Neuronal stem cell (in vitro differentiated cells): ENCODE results near the gene KRT23.

Experiments
- DNase-seq: peaks from one replicate; pipeline ENCODE4 v3.0.0-alpha.2; 2013; ENCODE audit warnings: low spot score
- H2AFZ ChIP-seq: one replicate; pipeline ENCODE4 v1.6.1; 2013; ENCODE audit warnings: mild to moderate bottlenecking, low read length, inconsistent platforms
- H2AK5ac ChIP-seq: 2 replicates; pipeline ENCODE4 v1.6.1; 2013; ENCODE audit warnings: low read depth, mild to moderate bottlenecking, inconsistent platforms, low read length, moderate library complexity, mixed read lengths
- H2BK120ac ChIP-seq: 2 replicates; pipeline ENCODE4 v1.6.1; 2013; ENCODE audit warnings: low read depth, mild to moderate bottlenecking, inconsistent platforms, low read length, moderate library complexity, mixed read lengths
- H2BK12ac ChIP-seq: one replicate; pipeline ENCODE4 v1.6.1; 2013; ENCODE audit warnings: low read length, inconsistent platforms
- H2BK15ac ChIP-seq: 2 replicates; pipeline ENCODE4 v1.6.1; 2013; ENCODE audit warnings: mild to moderate bottlenecking, low read length, inconsistent platforms, mixed read lengths
- H2BK5ac ChIP-seq: one replicate; pipeline ENCODE4 v1.6.1; 2013; ENCODE audit warnings: inconsistent platforms, mild to moderate bottlenecking, low read length, moderate library complexity
- H3K14ac ChIP-seq: one replicate; pipeline ENCODE4 v1.6.1; 2013; ENCODE audit warnings: low read length, inconsistent platforms
- H3K18ac ChIP-seq: 2 replicates; pipeline ENCODE4 v1.6.1; 2013; ENCODE audit warnings: low read length, inconsistent platforms
- H3K23ac ChIP-seq: 2 replicates; pipeline ENCODE4 v1.6.1; 2013; ENCODE audit warnings: low read depth, mild to moderate bottlenecking, mixed read lengths, low read length, inconsistent platforms; ENCODE audit not compliant: poor library complexity
- H3K27ac ChIP-seq: replicated peaks from 3 replicates; pipeline ENCODE4 v1.5.1; 2013; ENCODE audit warnings: low read length, inconsistent platforms
- H3K27me3 ChIP-seq, 3 experiments: 2 replicates each; pipeline ENCODE4 v1.6.1; 2013; ENCODE audit warnings: low read length in 3 of 3, mild to moderate bottlenecking in 2 of 3, inconsistent platforms in 1 of 3, low read depth in 1 of 3, mixed read lengths in 1 of 3, moderate library complexity in 1 of 3; ENCODE audit not compliant: control insufficient read depth in 3 of 3, insufficient read depth in 3 of 3
- H3K36me3 ChIP-seq, 2 donors: replicated peaks in 1 of 2; 2 replicates each; pipeline ENCODE4 v1.6.1; 2013; ENCODE audit warnings: low read length in 2 of 2; ENCODE audit not compliant: control insufficient read depth in 2 of 2, insufficient read depth in 2 of 2
- H3K4ac ChIP-seq: 2 replicates; pipeline ENCODE4 v1.6.1; 2013; ENCODE audit warnings: inconsistent platforms, mild to moderate bottlenecking, low read length, moderate library complexity
- H3K4me1 ChIP-seq, 2 donors: 1 replicate in 1 of 2; 2 replicates in 1 of 2; pipeline ENCODE4 v1.6.1; 2013; ENCODE audit warnings: low read length in 2 of 2, low read depth in 1 of 2; ENCODE audit not compliant: control insufficient read depth in 2 of 2, insufficient read depth in 1 of 2
- H3K4me2 ChIP-seq: one replicate; pipeline ENCODE4 v1.6.1; 2013; ENCODE audit warnings: mild to moderate bottlenecking, low read length, inconsistent platforms; ENCODE audit not compliant: insufficient read depth, poor library complexity, severe bottlenecking
- H3K4me3 ChIP-seq, 2 donors: 2 replicates each; pipeline ENCODE4 v1.5.1; 2013; ENCODE audit warnings: low read length in 2 of 2, mild to moderate bottlenecking in 2 of 2, inconsistent platforms in 1 of 2, moderate library complexity in 1 of 2
- H3K79me1 ChIP-seq: one replicate; pipeline ENCODE4 v1.6.1; 2013; ENCODE audit warnings: low read depth, mild to moderate bottlenecking, inconsistent platforms, low read length, moderate library complexity
- H3K9ac ChIP-seq: one replicate; pipeline ENCODE4 v1.6.1; 2013; ENCODE audit warnings: mild to moderate bottlenecking, low read depth, low read length, inconsistent platforms; ENCODE audit not compliant: poor library complexity
- H3K9me3 ChIP-seq, 2 donors: replicated peaks in 1 of 2; 2 replicates each; pipeline versions ENCODE3 to v1.6.1; 2013; ENCODE audit warnings: low read length in 2 of 2, mild to moderate bottlenecking in 2 of 2, inconsistent platforms in 1 of 2, low read depth in 1 of 2, mixed read lengths in 1 of 2, moderate library complexity in 1 of 2; ENCODE audit not compliant: control insufficient read depth in 2 of 2, insufficient read depth in 1 of 2
- H4K8ac ChIP-seq: one replicate; pipeline ENCODE4 v1.6.1; 2013; ENCODE audit warnings: low read depth, mild to moderate bottlenecking, inconsistent platforms, low read length, moderate library complexity
- H4K91ac ChIP-seq: one replicate; pipeline ENCODE4 v1.6.1; 2013; ENCODE audit warnings: low read length, low read depth, mild to moderate bottlenecking, inconsistent platforms; ENCODE audit not compliant: poor library complexity
- WGBS, 2 donors: extraction: QIAGEN DNeasy Blood & Tissue Kit; methylation state at CpG; one replicate each; pipeline ENCODE4 v1.1.7; 2013; ENCODE audit warnings: missing lambda C conversion rate in 2 of 2, mixed read lengths in 1 of 2; ENCODE audit not compliant: insufficient read length in 2 of 2, insufficient replicate concordance in 1 of 2; ENCODE audit errors: extremely low coverage in 2 of 2; 5-methylcytosine and 5-hydroxymethylcytosine counted together

KRT23 gene

DNA sequence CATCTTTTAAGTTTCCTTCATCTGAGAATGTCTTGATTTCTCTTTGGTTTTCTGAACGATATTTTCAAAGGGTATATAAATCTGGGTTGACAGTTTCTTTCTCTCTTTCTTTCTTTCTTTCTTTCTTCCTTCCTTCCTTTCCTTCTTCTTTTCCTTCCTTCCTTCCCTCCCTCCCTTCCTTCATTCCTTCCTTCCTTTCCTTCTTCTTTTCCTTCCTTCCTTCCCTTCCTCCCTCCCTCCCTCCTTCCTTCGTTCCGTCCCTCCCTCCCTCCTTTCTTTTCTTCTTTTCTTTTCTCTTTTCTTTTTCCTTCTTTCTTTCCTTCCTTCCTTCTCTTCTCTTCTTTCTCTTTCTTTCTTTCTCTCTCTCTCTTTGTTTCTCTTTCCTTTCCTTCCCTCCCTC is 36.9 kb upstream of the KRT23 start:
- 100% methylated on average over 2 of the region's 3 CpGs; no CpG with 5 or more reads in 1 of the 2 donors for WGBS, 2 donors
- H2BK5ac ChIP-seq: no peak overlapping the region

DNA sequence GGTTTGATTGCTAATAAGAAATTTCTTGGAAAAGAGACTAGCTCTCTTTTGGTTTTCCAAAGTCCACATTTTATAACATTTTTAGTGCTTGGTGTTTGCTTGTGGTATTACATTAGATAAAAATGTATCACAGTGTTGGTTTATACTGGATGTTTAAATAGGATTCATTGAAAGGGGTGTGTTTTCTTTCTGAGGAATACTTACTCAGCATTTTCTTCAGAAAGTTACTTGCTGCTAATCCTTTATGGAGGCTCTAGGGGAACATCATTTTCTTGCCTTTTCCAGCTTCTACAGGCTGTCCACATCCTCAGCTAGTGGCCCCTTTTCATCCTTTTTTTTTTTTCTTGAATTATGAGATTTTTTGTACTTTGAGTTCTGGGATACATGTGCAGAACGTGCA is 30.1 kb upstream of the KRT23 start:
- H4K8ac ChIP-seq: no peak overlapping the region
- no peak overlapping the region for H3K14ac ChIP-seq
- no CpG with 5 or more reads among the region's 1 CpG for WGBS, 2 donors
- no peak overlapping the region for H3K27ac ChIP-seq
- H2BK12ac ChIP-seq: no peak overlapping the region
- no peak overlapping the region for H2AK5ac ChIP-seq
- no peak overlapping the region for H3K4ac ChIP-seq
- no peak overlapping the region for H3K4me3 ChIP-seq
- H2BK120ac ChIP-seq: no peak overlapping the region
- H3K23ac ChIP-seq: no peak overlapping the region
- no peak overlapping the region for H3K4me2 ChIP-seq
- no peaks in the 10 kb centered on the region for H3K4me1 ChIP-seq
- no peak overlapping the region for H3K9ac ChIP-seq
- no peaks in the 10 kb centered on the region for H3K79me1 ChIP-seq
- H4K91ac ChIP-seq: no peak overlapping the region
- no peak overlapping the region for H2BK5ac ChIP-seq
- peaks cover 0 to 1% of the 10 kb centered on the region in 2 donors for H3K36me3 ChIP-seq
- H3K9me3 ChIP-seq: no peaks in the 10 kb centered on the region
- DNase-seq: no peak
- H2AFZ ChIP-seq: no peak overlapping the region
- H3K18ac ChIP-seq: no peak overlapping the region
- H3K27me3 ChIP-seq: peaks cover 0 to 2% (median 0%) of the 10 kb centered on the region in 3 experiments
- H2BK15ac ChIP-seq: no peak overlapping the region

More for the DNA sequence above, 36.9 kb upstream of the KRT23 start:
- H3K14ac ChIP-seq: no peak overlapping the region
- no peak overlapping the region for H3K4ac ChIP-seq
- H2AFZ ChIP-seq: no peak overlapping the region
- no peak overlapping the region for H2AK5ac ChIP-seq
- H2BK12ac ChIP-seq: no peak overlapping the region
- no peak overlapping the region for H3K4me3 ChIP-seq
- peaks cover 0 to 2% of the 10 kb centered on the region in 2 donors for H3K4me1 ChIP-seq
- no peak overlapping the region for H3K4me2 ChIP-seq
- H3K27ac ChIP-seq: no peak overlapping the region
- no peak overlapping the region for H3K18ac ChIP-seq
- no peak overlapping the region for H4K8ac ChIP-seq
- no peak overlapping the region for H2BK15ac ChIP-seq
- H3K9me3 ChIP-seq: no peaks in the 10 kb centered on the region
- no peak for DNase-seq
- H3K9ac ChIP-seq: no peak overlapping the region
- H3K27me3 ChIP-seq: peaks cover 0 to 2% (median 0%) of the 10 kb centered on the region in 3 experiments
- no peaks in the 10 kb centered on the region for H3K79me1 ChIP-seq
- no peak overlapping the region for H2BK120ac ChIP-seq
- H4K91ac ChIP-seq: no peak overlapping the region
- H3K23ac ChIP-seq: no peak overlapping the region
- peaks cover 0 to 1% of the 10 kb centered on the region in 2 donors for H3K36me3 ChIP-seq

DNA sequence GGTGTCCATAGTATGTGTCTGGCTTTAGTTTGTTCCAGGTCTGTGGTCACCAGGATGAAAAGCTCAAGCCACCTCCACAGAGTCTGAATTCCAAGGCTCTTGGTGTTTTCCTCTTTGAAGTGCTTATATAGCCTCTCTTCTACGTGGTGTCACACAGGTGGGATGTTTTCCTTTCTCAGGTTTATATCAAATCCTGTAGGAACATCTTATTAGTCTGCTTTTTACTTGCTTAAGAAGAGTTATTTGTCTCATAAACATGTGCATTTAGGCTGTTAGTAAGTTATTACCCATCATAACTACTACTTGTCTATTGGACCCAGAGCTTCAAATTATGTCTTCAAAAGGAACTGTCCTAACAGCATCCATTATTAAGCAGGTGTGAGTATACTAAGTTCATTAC is 29.4 kb upstream of the KRT23 start, which contains the start of gene KRT39:
KRT39 (minus strand) TSS at position 101 of the 400 bp plus-strand sequence; CDS start at position 9, 92 bp downstream.
- no peak for DNase-seq
- no peak within 1 kb of the TSS for H3K9ac ChIP-seq
- no peak within 1 kb of the TSS for H3K4me2 ChIP-seq
- no peaks in the 10 kb centered on the region for H3K27me3 ChIP-seq
- H2BK120ac ChIP-seq: no peak within 1 kb of the TSS
- no peak within 1 kb of the TSS for H2BK15ac ChIP-seq
- H2BK12ac ChIP-seq: no peak within 1 kb of the TSS
- H3K36me3 ChIP-seq: no peaks in the 10 kb centered on the region
- H4K8ac ChIP-seq: no peak within 1 kb of the TSS
- H3K4me3 ChIP-seq: no peak within 1 kb of the TSS
- no CpG with 5 or more reads among the region's 1 CpG for WGBS, 2 donors
- H2AK5ac ChIP-seq: no peak within 1 kb of the TSS
- H3K4ac ChIP-seq: no peak within 1 kb of the TSS
- H3K9me3 ChIP-seq: no peaks in the 10 kb centered on the region
- no peak within 1 kb of the TSS for H2BK5ac ChIP-seq
- H3K18ac ChIP-seq: no peak within 1 kb of the TSS
- no peaks in the 10 kb centered on the region for H3K4me1 ChIP-seq
- H3K79me1 ChIP-seq: no peaks in the 10 kb centered on the region
- no peak within 1 kb of the TSS for H3K14ac ChIP-seq
- no peak within 1 kb of the TSS for H3K27ac ChIP-seq
- no peak within 1 kb of the TSS for H2AFZ ChIP-seq
- no peak within 1 kb of the TSS for H4K91ac ChIP-seq
- no peak within 1 kb of the TSS for H3K23ac ChIP-seq

DNA sequence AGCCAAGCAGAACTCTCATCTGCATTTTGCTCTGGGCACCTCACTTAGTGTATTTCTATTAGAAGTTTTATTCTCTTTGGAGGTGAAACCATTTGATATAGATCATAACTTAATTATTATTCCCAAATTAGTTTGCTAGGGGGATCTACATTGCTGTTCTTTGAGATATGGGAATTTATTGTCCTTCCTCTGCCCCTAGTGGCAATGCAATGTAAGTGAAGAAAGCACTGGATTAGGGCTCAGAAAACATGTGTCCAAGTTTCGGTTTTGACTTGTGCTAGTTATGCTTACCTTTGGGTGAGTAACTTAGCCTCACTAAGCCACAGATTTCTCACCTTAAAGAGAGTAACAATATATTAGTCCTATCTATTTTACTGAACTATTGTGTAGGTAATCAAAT is 26.4 kb upstream of the KRT23 start:
- Histone ChIP-seq H3K9me3 (no peaks in the 10 kb centered on the region), H3K4me1 (no peaks in the 10 kb centered on the region), H3K9ac (no peak overlapping the region), H2BK5ac (no peak overlapping the region), H3K4ac (no peak overlapping the region), H4K8ac (no peak overlapping the region), H3K18ac (no peak overlapping the region), H3K4me3 (no peak overlapping the region), H3K4me2 (no peak overlapping the region), H2AK5ac (no peak overlapping the region), H2BK15ac (no peak overlapping the region), H2AFZ (no peak overlapping the region), H3K27ac (no peak overlapping the region), H2BK120ac (no peak overlapping the region), H3K27me3 (peaks cover 0 to 2% (median 0%) of the 10 kb centered on the region in 3 experiments), H3K14ac (no peak overlapping the region), H4K91ac (no peak overlapping the region), H3K79me1 (no peaks in the 10 kb centered on the region), H2BK12ac (no peak overlapping the region), H3K36me3 (no peaks in the 10 kb centered on the region), H3K23ac (no peak overlapping the region)
- WGBS, 2 donors: no CpG with 5 or more reads among the region's 1 CpG
- DNase-seq: no peak
